ENCODE measurements around the gene SPRED1.

- TF ChIP-seq FOXP1 (CRISPR knock-in tag; IDR thresholded peaks at IDR 0.05), result no peak
- TF ChIP-seq CHCHD3 (CRISPR knock-in tag; IDR thresholded peaks at IDR 0.05), result no peak
- no peak for TF ChIP-seq E2F8 (IDR thresholded peaks at IDR 0.05; ENCODE audit: low read depth, partially characterized antibody)
- TF ChIP-seq ZNF551 (CRISPR knock-in tag; IDR thresholded peaks at IDR 0.05), result no peak
- no peak for TF ChIP-seq ARID3B (CRISPR knock-in tag; IDR thresholded peaks at IDR 0.05; ENCODE audit: borderline replicate concordance)
- no peak for TF ChIP-seq IFI16 (CRISPR knock-in tag; IDR thresholded peaks at IDR 0.05)
- TF ChIP-seq RBM39 (optimal IDR thresholded peaks at IDR 0.05; ENCODE audit: low read depth, low read length), result no peak
- TF ChIP-seq ATF1 (CRISPR knock-in tag; IDR thresholded peaks at IDR 0.05), result no peak
- no peak for TF ChIP-seq ATF1 (tag; IDR thresholded peaks at IDR 0.05)
These were observed 120.4 kb downstream of the SPRED1 start for GRCh38 chr15:38373016-38373415.
